Gastrocnemius medialis (tissue), 4 donors: ENCODE results near the gene KLK13.

Experiments
- CTCF ChIP-seq, 5 experiments: fragments of 450-650 bp in 3 of 5; fragments of 200-600 bp in 2 of 5; sonication (generic) in 2 of 5; IDR thresholded peaks in 4 of 5; conservative IDR thresholded peaks in 1 of 5; 1 replicate in 4 of 5; 2 replicates in 1 of 5; pipeline ENCODE4 v1.5.1; 2016 to 2019; ENCODE audit warnings: antibody characterized with exemption in 5 of 5, mild to moderate bottlenecking in 3 of 5, moderate library complexity in 3 of 5
- POLR2A ChIP-seq, 2 donors: fragments of 450-650 bp; IDR thresholded peaks; one replicate each; pipeline ENCODE4 v1.6.1; 2017; ENCODE audit warnings: antibody characterized with exemption in 2 of 2, mild to moderate bottlenecking in 2 of 2, moderate library complexity in 2 of 2

GRCh38 chr19:51060336-51060735 lies 4.6 kb downstream of the KLK13 start:
- TF ChIP-seq CTCF (IDR thresholded peaks at IDR 0.05 in 4 of 5, conservative IDR thresholded peaks at IDR 0.05 in 1 of 5) (no peak), POLR2A (IDR thresholded peaks at IDR 0.05) (no peak)
